SU-DHL-6 (cell line): Measurements from ENCODE around the gene OAS3.

Experiments
- H2AFZ ChIP-seq: fragments of 200-600 bp; sonication (generic); 2 replicates; pipeline ENCODE4 v1.6.1; 2014; ENCODE audit warnings: low read depth, mild to moderate bottlenecking, moderate library complexity, mixed read lengths, antibody characterized with exemption, low read length; ENCODE audit not compliant: severe bottlenecking
- H3F3A ChIP-seq: fragments of 200-600 bp; shearing (Covaris generic); 2 replicates; pipeline ENCODE4 v1.6.0; 2016; ENCODE audit warnings: antibody characterized with exemption, mild to moderate bottlenecking; ENCODE audit not compliant: insufficient read depth
- H3K27ac ChIP-seq: fragments of 200-600 bp; sonication (generic); 2 replicates; pipeline ENCODE4 v1.5.1; 2016; ENCODE audit warnings: low read depth, mild to moderate bottlenecking, low read length, moderate library complexity, mixed read lengths
- H3K27me3 ChIP-seq: fragments of 200-600 bp; sonication (generic), shearing (Covaris generic); 2 replicates; pipeline ENCODE4 v1.6.0; 2014; ENCODE audit warnings: mild to moderate bottlenecking, low read length
- H3K36me3 ChIP-seq: fragments of 200-600 bp; sonication (generic); 2 replicates; pipeline ENCODE4 v1.6.1; 2014; ENCODE audit warnings: mild to moderate bottlenecking, low read length, mixed read lengths
- H3K4me2 ChIP-seq: fragments of 300-600, 200-600 bp; shearing (Covaris generic), sonication (generic); 2 replicates; pipeline ENCODE4 v1.6.0; 2014; ENCODE audit warnings: low read length, low read depth, mild to moderate bottlenecking; ENCODE audit not compliant: poor library complexity, severe bottlenecking
- H3K4me3 ChIP-seq: fragments of 200-600 bp; sonication (generic); 2 replicates; pipeline ENCODE4 v1.5.1; 2014; ENCODE audit warnings: antibody characterized with exemption, low read length, mild to moderate bottlenecking, mixed read lengths; ENCODE audit not compliant: insufficient read depth, poor library complexity, severe bottlenecking
- H3K79me2 ChIP-seq: fragments of 200-600 bp; sonication (generic); 2 replicates; pipeline ENCODE4 v1.6.1; 2014; ENCODE audit warnings: mild to moderate bottlenecking, low read length, moderate library complexity; ENCODE audit not compliant: insufficient read depth
- H3K9ac ChIP-seq: fragments of 200-600 bp; sonication (generic); 2 replicates; pipeline ENCODE4 v1.7.0; 2014; ENCODE audit warnings: mild to moderate bottlenecking, low read length
- H3K9me2 ChIP-seq: fragments of 200-600 bp; sonication (generic); replicated peaks from 2 replicates; pipeline ENCODE4 v1.6.1; 2014; ENCODE audit warnings: low read length; ENCODE audit not compliant: insufficient read depth
- H3K9me3 ChIP-seq: fragments of 200-600 bp; sonication (generic); 2 replicates; pipeline ENCODE4 v1.6.1; 2014; ENCODE audit warnings: low read length, mixed read lengths; ENCODE audit not compliant: insufficient read depth
- H4K20me1 ChIP-seq: fragments of 200-600 bp; sonication (generic); 2 replicates; pipeline ENCODE4 v1.6.1; 2014; ENCODE audit warnings: low read depth, mild to moderate bottlenecking, antibody characterized with exemption, low read length, moderate library complexity, mixed read lengths
- CTCF ChIP-seq: fragments of 200-600 bp; sonication (generic); IDR thresholded peaks from one replicate; pipeline ENCODE4 v1.5.1; 2017; ENCODE audit warnings: antibody characterized with exemption, mild to moderate bottlenecking, low read length, moderate library complexity; ENCODE audit not compliant: insufficient read depth, poor library complexity, severe bottlenecking
- EZH2phosphoT487 ChIP-seq: fragments of 200-600 bp; sonication (generic), shearing (Covaris generic); conservative IDR thresholded peaks from 2 replicates; pipeline ENCODE4 v1.6.1; 2018; ENCODE audit warnings: mild to moderate bottlenecking, antibody characterized with exemption, low read length, moderate library complexity, mixed read lengths

Gene OAS3

GRCh38 chr12:112894128-112894527 lies 44.1 kb upstream of the OAS3 start:
- Histone ChIP-seq H3F3A (no peaks in the 10 kb centered on the region), H3K9me2 (no peaks in the 10 kb centered on the region), H3K27ac (no peak overlapping the region), H3K9me3 (no peaks in the 10 kb centered on the region), H3K4me2 (no peak overlapping the region), H3K36me3 (no peaks in the 10 kb centered on the region), H2AFZ (no peak overlapping the region), H3K4me3 (no peak overlapping the region), H3K79me2 (no peaks in the 10 kb centered on the region), H4K20me1 (no peaks in the 10 kb centered on the region), H3K9ac (no peak overlapping the region), H3K27me3 (no peaks in the 10 kb centered on the region)
- TF ChIP-seq CTCF (no peak), EZH2phosphoT487 (no peak)

- Histone ChIP-seq H3K27me3 (no peaks in the 10 kb centered on the region), H3K9me3 (no peaks in the 10 kb centered on the region), H3F3A (no peaks in the 10 kb centered on the region), H3K4me3 (no peak overlapping the region), H2AFZ (no peak overlapping the region), H3K4me2 (no peak overlapping the region), H3K36me3 (no peaks in the 10 kb centered on the region), H4K20me1 (no peaks in the 10 kb centered on the region), H3K79me2 (no peaks in the 10 kb centered on the region), H3K9me2 (no peaks in the 10 kb centered on the region), H3K9ac (no peak overlapping the region), H3K27ac (no peak overlapping the region)
- TF ChIP-seq EZH2phosphoT487 (no peak), CTCF (no peak)
These were observed 39.9 kb upstream of the OAS3 start for GRCh38 chr12:112898380-112898779.

- Histone ChIP-seq H3K9ac (no peak overlapping the region), H3K9me3 (no peaks in the 10 kb centered on the region), H3K4me3 (no peak overlapping the region), H2AFZ (no peak overlapping the region), H3K27ac (no peak overlapping the region; the same call in 1 of the 2 replicates), H3K4me2 (no peak overlapping the region), H3K27me3 (no peaks in the 10 kb centered on the region), H3K79me2 (no peaks in the 10 kb centered on the region), H3K36me3 (no peaks in the 10 kb centered on the region), H4K20me1 (no peaks in the 10 kb centered on the region), H3F3A (no peaks in the 10 kb centered on the region), H3K9me2 (no peaks in the 10 kb centered on the region)
- TF ChIP-seq EZH2phosphoT487 (no peak), CTCF (peak; percentile 59)
These were observed 37.8 kb upstream of the OAS3 start for GRCh38 chr12:112900298-112901145.
